ENCODE results near the gene KCNG1.

The KCNG1 gene

DNA sequence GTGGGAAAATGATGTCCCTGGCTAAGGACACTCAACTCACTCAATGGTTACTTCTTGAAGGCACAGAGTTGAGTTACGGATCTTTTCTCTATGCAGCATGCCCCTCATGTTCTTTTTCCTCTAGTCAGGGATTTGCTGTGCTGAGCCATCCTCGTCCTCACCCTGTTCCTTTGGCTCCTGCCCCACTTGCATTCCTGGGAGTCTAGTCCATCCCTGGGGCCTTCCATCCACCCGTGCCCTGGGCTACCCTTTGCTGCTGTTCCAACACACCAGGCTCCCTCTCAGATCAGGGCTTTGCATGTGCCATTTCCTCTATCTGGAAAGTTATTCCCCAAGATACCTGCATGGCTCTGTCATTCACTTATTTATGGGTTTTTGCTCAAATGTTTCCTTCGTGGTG is 13.3 kb upstream of the KCNG1 start:
- TF ChIP-seq, protein P1, sequence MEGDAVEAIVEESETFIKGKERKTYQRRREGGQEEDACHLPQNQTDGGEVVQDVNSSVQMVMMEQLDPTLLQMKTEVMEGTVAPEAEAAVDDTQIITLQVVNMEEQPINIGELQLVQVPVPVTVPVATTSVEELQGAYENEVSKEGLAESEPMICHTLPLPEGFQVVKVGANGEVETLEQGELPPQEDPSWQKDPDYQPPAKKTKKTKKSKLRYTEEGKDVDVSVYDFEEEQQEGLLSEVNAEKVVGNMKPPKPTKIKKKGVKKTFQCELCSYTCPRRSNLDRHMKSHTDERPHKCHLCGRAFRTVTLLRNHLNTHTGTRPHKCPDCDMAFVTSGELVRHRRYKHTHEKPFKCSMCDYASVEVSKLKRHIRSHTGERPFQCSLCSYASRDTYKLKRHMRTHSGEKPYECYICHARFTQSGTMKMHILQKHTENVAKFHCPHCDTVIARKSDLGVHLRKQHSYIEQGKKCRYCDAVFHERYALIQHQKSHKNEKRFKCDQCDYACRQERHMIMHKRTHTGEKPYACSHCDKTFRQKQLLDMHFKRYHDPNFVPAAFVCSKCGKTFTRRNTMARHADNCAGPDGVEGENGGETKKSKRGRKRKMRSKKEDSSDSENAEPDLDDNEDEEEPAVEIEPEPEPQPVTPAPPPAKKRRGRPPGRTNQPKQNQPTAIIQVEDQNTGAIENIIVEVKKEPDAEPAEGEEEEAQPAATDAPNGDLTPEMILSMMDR (IDR thresholded peaks at IDR 0.05; ENCODE audit: extremely low read depth, missing control alignments), result no peak

DNA sequence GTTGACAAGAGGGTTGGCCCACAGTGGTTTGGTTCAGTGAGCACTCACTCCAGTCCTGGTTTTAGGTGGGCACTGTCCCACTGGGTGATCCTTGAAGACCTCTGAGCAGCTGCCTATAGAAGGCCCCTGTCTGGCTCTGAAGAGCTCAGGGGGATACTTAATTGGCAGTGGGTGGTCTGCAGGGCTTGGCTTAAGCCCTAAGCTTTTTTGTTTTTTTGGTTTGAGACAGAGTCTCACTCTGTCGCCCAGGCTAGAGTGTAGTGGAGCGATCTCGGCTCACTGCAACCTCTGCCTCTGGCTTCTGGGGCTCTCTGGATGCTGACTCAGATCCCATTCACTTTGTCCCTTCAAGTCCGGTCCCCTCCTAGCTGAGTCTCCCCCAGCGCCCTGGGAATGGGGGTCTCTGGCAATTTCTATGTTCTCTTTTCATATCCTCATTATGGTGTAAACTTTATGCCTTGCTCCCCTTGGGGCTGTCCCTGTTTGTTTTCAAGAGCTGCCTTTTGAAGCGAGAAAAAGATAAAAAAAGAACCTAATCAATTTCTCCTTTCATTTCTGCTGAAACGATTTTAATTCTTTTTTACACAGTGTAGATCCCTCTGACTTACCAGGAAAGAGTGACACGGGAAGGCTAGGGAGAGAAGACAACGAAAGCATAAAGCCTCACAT is 12.2 kb upstream of the KCNG1 start:
- no peak for DNase-seq (ENCODE audit: low spot score)
- TF ChIP-seq, protein P1 (IDR thresholded peaks at IDR 0.05; ENCODE audit: extremely low read depth, missing control alignments), result no peak

More for the DNA sequence above, 13.3 kb upstream of the KCNG1 start:
- DNase-seq (ENCODE audit: low spot score), result no peak

DNA sequence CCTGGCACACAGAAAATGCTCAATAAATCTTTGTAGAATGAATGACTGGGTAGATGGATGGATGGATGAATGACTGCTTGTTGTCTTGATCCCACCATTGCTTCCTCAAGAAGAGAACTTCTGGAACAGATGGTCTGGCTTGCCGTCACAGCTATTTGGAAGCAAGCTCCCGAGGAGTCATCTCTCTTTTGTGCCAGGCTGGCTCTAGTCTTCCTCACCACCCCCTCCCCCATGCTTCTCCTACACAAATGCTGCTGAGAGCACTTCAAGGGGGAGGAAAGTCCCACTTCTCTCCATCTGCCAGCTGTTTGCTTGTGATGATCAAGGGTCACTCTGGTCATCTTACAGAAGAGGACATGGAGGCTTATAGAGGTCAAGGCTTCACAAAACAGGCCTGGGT is 11.6 kb upstream of the KCNG1 start:
- DNase-seq (ENCODE audit: low spot score), result no peak
- TF ChIP-seq, protein P1 (IDR thresholded peaks at IDR 0.05; ENCODE audit: extremely low read depth, missing control alignments), result no peak

DNA sequence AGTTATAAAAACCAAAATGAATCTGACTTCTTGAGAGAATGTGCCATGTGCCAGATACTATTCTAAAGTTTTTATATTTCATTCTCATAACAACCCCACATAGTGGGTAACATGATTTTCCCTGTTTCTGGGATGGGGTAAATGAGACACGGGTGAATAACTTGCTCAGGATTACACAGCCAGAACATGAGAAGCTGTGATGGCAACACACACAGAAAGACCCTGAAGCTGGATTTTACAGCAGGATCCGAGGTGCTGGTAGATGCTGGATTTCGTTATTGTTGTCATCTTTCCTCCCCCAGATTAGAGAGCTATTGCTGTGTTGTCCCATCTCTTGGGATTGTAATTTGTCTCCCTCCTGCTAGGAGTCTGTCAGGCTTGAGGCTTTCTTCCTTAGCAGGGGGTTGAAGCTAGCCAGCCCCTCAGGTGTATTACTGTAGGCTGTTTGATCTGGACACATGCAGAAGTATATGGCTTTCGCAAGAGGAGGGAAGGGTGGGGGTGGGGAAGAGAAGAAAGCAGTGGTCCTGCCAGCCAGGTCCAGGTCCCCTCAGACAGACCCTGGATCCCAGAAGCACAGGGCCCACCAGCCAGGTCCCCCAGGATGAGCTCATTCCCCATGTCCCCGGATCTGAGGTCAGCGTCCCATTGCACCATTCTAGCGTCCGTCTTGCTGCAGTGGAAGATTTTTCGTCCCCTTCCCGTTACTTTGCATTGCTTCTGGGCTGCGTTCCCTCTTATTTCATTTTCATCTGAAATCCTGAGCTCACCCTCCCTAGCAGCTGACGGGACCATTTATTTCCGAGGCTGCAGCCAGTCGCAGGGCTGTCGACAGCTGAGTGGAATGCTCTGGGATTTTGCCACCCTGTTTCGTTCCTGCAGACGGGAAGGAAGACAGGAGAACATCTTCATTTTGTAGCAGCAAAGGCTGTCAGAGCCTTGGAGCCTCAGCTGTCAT is 7.3 kb upstream of the KCNG1 start:
- no peak for DNase-seq (ENCODE audit: low spot score)
- TF ChIP-seq, protein P1 (IDR thresholded peaks at IDR 0.05; ENCODE audit: extremely low read depth, missing control alignments), result no peak

DNA sequence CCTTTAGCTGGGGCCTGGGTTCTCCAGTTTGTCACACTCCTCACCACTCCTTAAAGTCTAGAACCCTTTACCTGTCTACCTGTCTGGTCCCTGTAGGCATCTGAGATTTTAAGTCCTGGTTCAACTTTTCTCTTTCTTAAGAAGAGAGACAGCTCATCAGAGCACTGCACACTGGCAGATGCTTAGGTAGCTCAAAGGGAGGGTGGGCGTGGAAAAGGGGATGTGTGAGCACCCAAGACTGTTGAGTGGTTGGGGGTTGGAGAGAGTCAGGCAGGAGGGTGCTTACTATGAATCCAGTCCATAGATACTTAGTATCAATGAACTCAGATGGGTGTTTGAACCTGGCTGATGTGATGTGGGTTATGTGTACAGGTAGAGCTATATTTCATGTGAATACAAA is 6.6 kb upstream of the KCNG1 start:
- no peak for DNase-seq (ENCODE audit: low spot score)
- TF ChIP-seq, protein P1 (IDR thresholded peaks at IDR 0.05; ENCODE audit: extremely low read depth, missing control alignments), result no peak

DNA sequence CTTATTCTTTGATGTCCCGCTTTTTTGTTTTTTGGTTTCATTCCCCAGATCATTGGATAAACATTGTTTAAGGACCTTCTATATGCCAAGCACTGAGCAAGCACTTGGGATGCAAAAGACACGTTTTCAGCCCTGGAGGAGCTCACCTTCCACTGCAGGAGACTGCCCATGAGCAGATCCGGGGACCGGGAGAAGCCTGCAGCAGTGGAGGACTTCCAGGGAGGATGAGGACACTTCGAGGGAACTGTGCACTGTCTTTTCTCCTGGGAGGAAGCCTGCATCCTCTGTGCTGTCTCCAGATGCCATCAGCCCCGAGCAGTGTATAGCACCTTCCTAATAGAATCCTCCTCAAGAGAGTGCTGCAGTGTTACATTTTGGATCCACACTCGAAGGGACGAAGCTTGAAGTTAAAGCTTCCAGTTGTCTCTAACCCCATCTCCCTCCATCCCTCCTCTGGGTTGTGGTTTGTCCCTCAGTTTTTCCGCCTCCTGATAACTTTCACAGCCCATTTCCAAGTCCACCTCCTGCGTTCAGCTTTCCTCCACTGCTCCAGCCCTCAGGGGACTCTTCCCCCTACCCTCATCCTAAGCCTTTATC is 5.8 kb upstream of the KCNG1 start:
- TF ChIP-seq, protein P1 (IDR thresholded peaks at IDR 0.05; ENCODE audit: extremely low read depth, missing control alignments), result no peak
- no peak for DNase-seq (ENCODE audit: low spot score)
